Loucy (cell line): ENCODE measurements around the gene ALG1.

Source experiments
- H2AFZ ChIP-seq: fragments of 200-600 bp; sonication (generic); 2 replicates; pipeline ENCODE4 v1.6.0; 2016; ENCODE audit warnings: antibody characterized with exemption, mild to moderate bottlenecking, low read length, moderate library complexity
- H3F3A ChIP-seq: fragments of 200-600 bp; 2 replicates; pipeline ENCODE4 v1.6.0; 2016; ENCODE audit warnings: antibody characterized with exemption, low read depth, mild to moderate bottlenecking
- H3K27me3 ChIP-seq: fragments of 200-600 bp; sonication (generic); 2 replicates; pipeline ENCODE4 v1.6.1; 2014; ENCODE audit warnings: low read length, mild to moderate bottlenecking; ENCODE audit not compliant: insufficient read depth, poor library complexity, severe bottlenecking
- H3K36me3 ChIP-seq: fragments of 200-600 bp; sonication (generic); 2 replicates; pipeline ENCODE4 v1.6.1; 2016; ENCODE audit warnings: low read length; ENCODE audit not compliant: insufficient read depth
- H3K4me1 ChIP-seq: fragments of 200-600 bp; sonication (generic); 2 replicates; pipeline ENCODE4 v1.5.1; 2014; ENCODE audit warnings: low read length, mild to moderate bottlenecking; ENCODE audit not compliant: insufficient read depth, poor library complexity, severe bottlenecking
- H3K4me2 ChIP-seq: fragments of 200-600 bp; sonication (generic); 2 replicates; pipeline ENCODE4 v1.6.0; 2014; ENCODE audit warnings: antibody characterized with exemption, low read length, low read depth, mild to moderate bottlenecking; ENCODE audit not compliant: poor library complexity, severe bottlenecking
- H3K4me3 ChIP-seq: fragments of 200-600 bp; sonication (generic); 2 replicates; pipeline ENCODE4 v1.5.1; 2014; ENCODE audit warnings: low read length, mild to moderate bottlenecking, mixed read lengths; ENCODE audit not compliant: poor library complexity, severe bottlenecking
- H3K79me2 ChIP-seq: fragments of 200-600 bp; sonication (generic); 2 replicates; pipeline ENCODE4 v1.6.1; 2014; ENCODE audit warnings: low read length; ENCODE audit not compliant: insufficient read depth
- H3K9ac ChIP-seq: fragments of 200-600 bp; sonication (generic); 2 replicates; pipeline ENCODE4 v1.6.0; 2014; ENCODE audit warnings: mild to moderate bottlenecking, low read depth, low read length, moderate library complexity; ENCODE audit not compliant: poor library complexity, severe bottlenecking
- H3K9me2 ChIP-seq: fragments of 200-600 bp; sonication (generic); replicated peaks from 2 replicates; pipeline ENCODE4 v1.6.1; 2016; ENCODE audit warnings: low read depth, low read length, mixed read lengths
- H3K9me3 ChIP-seq: fragments of 200-600 bp; sonication (generic); 2 replicates; pipeline ENCODE4 v1.6.1; 2014; ENCODE audit warnings: mild to moderate bottlenecking, antibody characterized with exemption, low read length, low read depth; ENCODE audit not compliant: insufficient read depth
- H4K20me1 ChIP-seq: fragments of 200-600 bp; sonication (generic); 2 replicates; pipeline ENCODE4 v1.6.0; 2014; ENCODE audit warnings: antibody characterized with exemption, low read length, mild to moderate bottlenecking; ENCODE audit not compliant: insufficient read depth, poor library complexity, severe bottlenecking
- EZH2phosphoT487 ChIP-seq: fragments of 200-600 bp; IDR thresholded peaks from 2 replicates; pipeline ENCODE4 v1.6.1; 2018; ENCODE audit warnings: antibody characterized with exemption, mild to moderate bottlenecking, moderate library complexity, borderline replicate concordance
- TF ChIP-seq, protein P1 (sequence below): fragments of 200-600 bp; sonication (generic); conservative IDR thresholded peaks from 2 replicates; pipeline ENCODE4 v1.5.1; 2014; ENCODE audit warnings: mild to moderate bottlenecking, antibody characterized with exemption, low read length

Gene ALG1

DNA sequence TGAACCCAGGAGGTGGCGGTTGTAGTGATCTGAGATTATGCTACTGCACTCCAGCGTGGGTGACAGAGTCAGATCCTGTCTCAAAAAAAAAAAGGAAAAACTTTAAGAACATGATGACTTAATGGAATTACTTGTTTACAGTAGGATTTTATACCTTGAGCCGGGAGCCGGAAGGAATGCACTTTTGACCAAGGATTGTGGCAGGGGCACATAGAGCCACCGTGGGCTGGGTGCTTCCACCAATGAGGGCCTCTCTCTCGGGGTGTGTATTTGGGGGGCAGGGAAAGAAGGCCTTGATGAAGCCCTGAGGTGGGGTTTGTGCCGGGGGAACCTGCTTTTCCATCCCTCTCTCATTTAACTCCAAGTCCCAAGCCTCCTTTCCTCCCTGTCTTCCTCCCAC lies 31.2 kb upstream of the ALG1 start:
- Histone ChIP-seq H3K4me1 (no peaks in the 10 kb centered on the region), H3K9me2 (no peaks in the 10 kb centered on the region), H2AFZ (no peak overlapping the region), H3K36me3 (no peaks in the 10 kb centered on the region), H3K4me3 (no peak overlapping the region), H3K27me3 (no peaks in the 10 kb centered on the region), H3K4me2 (no peak overlapping the region), H3K79me2 (no peaks in the 10 kb centered on the region), H3K9me3 (no peaks in the 10 kb centered on the region), H3F3A (no peaks in the 10 kb centered on the region), H4K20me1 (no peaks in the 10 kb centered on the region), H3K9ac (no peak overlapping the region)
- TF ChIP-seq, protein P1, sequence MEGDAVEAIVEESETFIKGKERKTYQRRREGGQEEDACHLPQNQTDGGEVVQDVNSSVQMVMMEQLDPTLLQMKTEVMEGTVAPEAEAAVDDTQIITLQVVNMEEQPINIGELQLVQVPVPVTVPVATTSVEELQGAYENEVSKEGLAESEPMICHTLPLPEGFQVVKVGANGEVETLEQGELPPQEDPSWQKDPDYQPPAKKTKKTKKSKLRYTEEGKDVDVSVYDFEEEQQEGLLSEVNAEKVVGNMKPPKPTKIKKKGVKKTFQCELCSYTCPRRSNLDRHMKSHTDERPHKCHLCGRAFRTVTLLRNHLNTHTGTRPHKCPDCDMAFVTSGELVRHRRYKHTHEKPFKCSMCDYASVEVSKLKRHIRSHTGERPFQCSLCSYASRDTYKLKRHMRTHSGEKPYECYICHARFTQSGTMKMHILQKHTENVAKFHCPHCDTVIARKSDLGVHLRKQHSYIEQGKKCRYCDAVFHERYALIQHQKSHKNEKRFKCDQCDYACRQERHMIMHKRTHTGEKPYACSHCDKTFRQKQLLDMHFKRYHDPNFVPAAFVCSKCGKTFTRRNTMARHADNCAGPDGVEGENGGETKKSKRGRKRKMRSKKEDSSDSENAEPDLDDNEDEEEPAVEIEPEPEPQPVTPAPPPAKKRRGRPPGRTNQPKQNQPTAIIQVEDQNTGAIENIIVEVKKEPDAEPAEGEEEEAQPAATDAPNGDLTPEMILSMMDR, result no peak
- TF ChIP-seq EZH2phosphoT487, result no peak

DNA sequence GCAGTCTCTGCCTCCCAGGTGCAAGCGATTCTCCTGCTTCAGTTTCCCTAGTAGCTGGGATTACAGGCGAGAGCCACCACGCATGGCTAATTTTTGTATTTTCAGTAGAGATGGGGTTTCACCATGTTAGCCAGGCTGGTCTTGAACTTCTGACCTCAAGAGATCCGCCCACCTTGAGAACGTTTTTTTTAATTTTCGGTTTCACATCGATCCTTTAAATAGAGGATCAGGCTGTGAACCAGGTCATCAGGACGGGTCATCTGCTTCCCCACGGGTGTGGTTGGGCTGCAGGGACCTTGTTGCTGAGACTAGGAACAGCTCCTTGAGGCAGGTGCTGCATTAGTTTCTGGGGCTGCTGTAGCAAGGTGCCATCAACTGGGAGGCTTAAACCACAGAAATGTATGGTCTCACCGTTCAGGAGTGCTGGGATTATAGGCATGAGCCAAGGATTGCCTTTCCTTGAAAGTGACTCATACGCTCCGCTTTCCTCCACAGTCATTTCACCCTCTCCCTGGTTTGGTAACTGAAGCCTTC lies 30.0 kb upstream of the ALG1 start:
- Histone ChIP-seq H3K4me2 (no peak overlapping the region), H2AFZ (no peak overlapping the region), H3K4me1 (no peaks in the 10 kb centered on the region), H3K9me3 (no peaks in the 10 kb centered on the region), H3F3A (no peaks in the 10 kb centered on the region), H3K9ac (no peak overlapping the region), H3K79me2 (no peaks in the 10 kb centered on the region), H3K36me3 (no peaks in the 10 kb centered on the region), H4K20me1 (no peaks in the 10 kb centered on the region), H3K9me2 (no peaks in the 10 kb centered on the region), H3K4me3 (no peak overlapping the region), H3K27me3 (no peaks in the 10 kb centered on the region)
- TF ChIP-seq, protein P1, result no peak
- TF ChIP-seq EZH2phosphoT487, result no peak

DNA sequence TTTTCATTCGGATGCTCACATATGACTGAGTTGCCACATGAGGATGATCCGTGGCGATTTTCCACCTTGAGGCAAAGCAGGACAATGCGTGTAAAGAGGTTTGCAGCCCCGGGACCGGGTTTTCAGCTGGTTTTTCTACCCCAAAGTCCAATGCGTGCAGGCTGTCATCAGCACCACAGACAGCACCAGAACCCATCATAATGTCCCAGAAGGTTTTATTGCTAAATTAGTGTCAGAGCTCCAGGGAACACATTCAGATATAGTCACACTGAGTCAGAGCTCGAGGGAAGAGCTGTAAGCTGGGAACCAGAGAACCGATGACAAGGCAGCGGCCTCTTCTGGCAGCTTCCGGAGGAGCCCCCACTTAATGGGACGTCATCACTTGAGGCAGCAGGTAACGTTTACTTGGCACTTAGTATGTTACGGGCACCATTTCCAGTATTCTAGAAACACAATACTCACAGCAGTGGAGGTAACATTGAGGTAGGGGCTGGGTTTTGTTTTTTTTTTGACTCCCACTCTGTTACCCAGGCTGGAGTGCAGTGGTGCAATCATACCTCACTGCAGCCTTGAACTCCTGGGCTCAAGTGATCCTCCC lies 29.0 kb upstream of the ALG1 start:
- Histone ChIP-seq H3K4me2 (no peak overlapping the region), H3K9ac (no peak overlapping the region), H3K4me1 (no peaks in the 10 kb centered on the region), H3K9me3 (no peaks in the 10 kb centered on the region), H3K27me3 (no peaks in the 10 kb centered on the region), H3K9me2 (no peaks in the 10 kb centered on the region), H3K79me2 (no peaks in the 10 kb centered on the region), H3K36me3 (no peaks in the 10 kb centered on the region), H3F3A (no peaks in the 10 kb centered on the region), H4K20me1 (no peaks in the 10 kb centered on the region), H3K4me3 (no peak overlapping the region), H2AFZ (no peak overlapping the region)
- TF ChIP-seq EZH2phosphoT487, result no peak
- TF ChIP-seq, protein P1, result no peak
